ENCODE data around the gene WDR19. TPM values are rescaled to one million over a fixed set of nuclear protein-coding genes. Genes with fewer than 3 reads are reported as not detected.

The WDR19 gene
- total RNA-seq, 2 experiments from 2014 or later, result 14.5 to 16.7 TPM

GRCh38 chr4:39326468-39326977, 144.2 kb downstream of the WDR19 start:
- Mint-ChIP-seq H3K4me1 (ENCODE audit: low read depth) (peaks cover 19% of the 10 kb centered on the region), H3K27me3 (no peaks in the 10 kb centered on the region), H3K9me3 (no peaks in the 10 kb centered on the region), H3K27ac (no peak overlapping the region), H3K36me3 (ENCODE audit: low read depth) (peaks cover 74% of the 10 kb centered on the region), H3K4me3 (no peak overlapping the region)
- Histone ChIP-seq H3K27me3 (ENCODE audit: control insufficient read depth in 1 of 2, insufficient read depth in 2 of 2, low read length in 2 of 2) (no peaks in the 10 kb centered on the region), H3K27ac (ENCODE audit: low read depth in 1 of 2, low read length in 2 of 2) (no peak overlapping the region), H3K4me3 (ENCODE audit: low read length) (no peak overlapping the region), H3K36me3 (ENCODE audit: insufficient read depth, low read length) (peaks cover 54% of the 10 kb centered on the region), H3K4me1 (ENCODE audit: insufficient read depth, low read length) (no peaks in the 10 kb centered on the region), H3K9me3 (ENCODE audit: control insufficient read depth in 1 of 2, insufficient read depth in 1 of 2, low read length in 2 of 2) (no peaks in the 10 kb centered on the region)
- no peak for DNase-seq
- TF ChIP-seq CTCF (IDR thresholded peaks at IDR 0.05), result no peak
- intact Hi-C loops (cut with DNase I, micrococcal nuclease), result no loop called here
- no peak for ATAC-seq (ENCODE audit: poor library complexity)
- POLR2A ChIA-PET, result no interaction called here
- CTCF ChIA-PET, result no interaction called here

- Mint-ChIP-seq H3K36me3 (ENCODE audit: low read depth) (peaks cover 39% of the 10 kb centered on the region), H3K9me3 (no peaks in the 10 kb centered on the region), H3K27me3 (no peaks in the 10 kb centered on the region), H3K4me1 (ENCODE audit: low read depth) (peaks cover 36% of the 10 kb centered on the region), H3K27ac (no peak overlapping the region), H3K4me3 (no peak overlapping the region)
- DNase-seq, result no peak
- CTCF ChIA-PET, result no interaction called here
- POLR2A ChIA-PET, result no interaction called here
- H3K36me3 ChIP-seq (ENCODE audit: insufficient read depth, low read length), result peaks cover 28% of the 10 kb centered on the region
- H3K4me3 ChIP-seq (ENCODE audit: low read length), result no peak overlapping the region
- TF ChIP-seq CTCF (IDR thresholded peaks at IDR 0.05), result no peak
- intact Hi-C loops (cut with DNase I, micrococcal nuclease), result no loop called here
- H3K9me3 ChIP-seq (ENCODE audit: control insufficient read depth in 1 of 2, insufficient read depth in 1 of 2, low read length in 2 of 2), result no peaks in the 10 kb centered on the region
- no peaks in the 10 kb centered on the region for H3K27me3 ChIP-seq (ENCODE audit: control insufficient read depth in 1 of 2, insufficient read depth in 2 of 2, low read length in 2 of 2)
- H3K4me1 ChIP-seq (ENCODE audit: insufficient read depth, low read length), result no peaks in the 10 kb centered on the region
- H3K27ac ChIP-seq (ENCODE audit: low read depth in 1 of 2, low read length in 2 of 2), result no peak overlapping the region
- no peak for ATAC-seq (ENCODE audit: poor library complexity)
Observed at GRCh38 chr4:39330353-39330752, 148.0 kb downstream of the WDR19 start.

GRCh38 chr4:39331191-39331590, 148.9 kb downstream of the WDR19 start:
- ChIA-PET CTCF (no interaction called here), POLR2A (no interaction called here)
- ATAC-seq (ENCODE audit: poor library complexity), result no peak
- DNase-seq, result no peak
- Histone ChIP-seq H3K27me3 (ENCODE audit: control insufficient read depth in 1 of 2, insufficient read depth in 2 of 2, low read length in 2 of 2) (no peaks in the 10 kb centered on the region), H3K27ac (ENCODE audit: low read depth in 1 of 2, low read length in 2 of 2) (no peak overlapping the region), H3K36me3 (ENCODE audit: insufficient read depth, low read length) (peaks cover 21% of the 10 kb centered on the region), H3K9me3 (ENCODE audit: control insufficient read depth in 1 of 2, insufficient read depth in 1 of 2, low read length in 2 of 2) (no peaks in the 10 kb centered on the region), H3K4me1 (ENCODE audit: insufficient read depth, low read length) (no peaks in the 10 kb centered on the region), H3K4me3 (ENCODE audit: low read length) (no peak overlapping the region)
- H3K9me3 Mint-ChIP-seq, result no peaks in the 10 kb centered on the region
- intact Hi-C loops (cut with DNase I, micrococcal nuclease), result no loop called here
- no peak for TF ChIP-seq CTCF (IDR thresholded peaks at IDR 0.05)
- no peak overlapping the region for H3K4me3 Mint-ChIP-seq
- no peak overlapping the region for H3K27ac Mint-ChIP-seq
- H3K4me1 Mint-ChIP-seq (ENCODE audit: low read depth), result peaks cover 43% of the 10 kb centered on the region
- H3K36me3 Mint-ChIP-seq (ENCODE audit: low read depth), result peaks cover 30% of the 10 kb centered on the region
- H3K27me3 Mint-ChIP-seq, result no peaks in the 10 kb centered on the region

Other genes with a start within 250 kb of the WDR19 start
- 10 to 100 TPM; 18.4 TPM for gene TMEM156, start 150.1 kb upstream of the WDR19 start, total RNA-seq
- gene KLHL5, start 120.3 kb upstream of the WDR19 start, total RNA-seq, result 10 to 100 TPM; 17.7 to 18.6 TPM
- gene RFC1, start 183.8 kb downstream of the WDR19 start, total RNA-seq, result 100 to 1,000 TPM in 1 of 2 experiments, 10 to 100 TPM in 1; 97.0 to 104 TPM
- not detected for gene KLB, start 224.4 kb downstream of the WDR19 start, total RNA-seq

Measured in CD4-positive, alpha-beta T cell (primary cell).